ENCODE results near the gene ZNF787.

DNA sequence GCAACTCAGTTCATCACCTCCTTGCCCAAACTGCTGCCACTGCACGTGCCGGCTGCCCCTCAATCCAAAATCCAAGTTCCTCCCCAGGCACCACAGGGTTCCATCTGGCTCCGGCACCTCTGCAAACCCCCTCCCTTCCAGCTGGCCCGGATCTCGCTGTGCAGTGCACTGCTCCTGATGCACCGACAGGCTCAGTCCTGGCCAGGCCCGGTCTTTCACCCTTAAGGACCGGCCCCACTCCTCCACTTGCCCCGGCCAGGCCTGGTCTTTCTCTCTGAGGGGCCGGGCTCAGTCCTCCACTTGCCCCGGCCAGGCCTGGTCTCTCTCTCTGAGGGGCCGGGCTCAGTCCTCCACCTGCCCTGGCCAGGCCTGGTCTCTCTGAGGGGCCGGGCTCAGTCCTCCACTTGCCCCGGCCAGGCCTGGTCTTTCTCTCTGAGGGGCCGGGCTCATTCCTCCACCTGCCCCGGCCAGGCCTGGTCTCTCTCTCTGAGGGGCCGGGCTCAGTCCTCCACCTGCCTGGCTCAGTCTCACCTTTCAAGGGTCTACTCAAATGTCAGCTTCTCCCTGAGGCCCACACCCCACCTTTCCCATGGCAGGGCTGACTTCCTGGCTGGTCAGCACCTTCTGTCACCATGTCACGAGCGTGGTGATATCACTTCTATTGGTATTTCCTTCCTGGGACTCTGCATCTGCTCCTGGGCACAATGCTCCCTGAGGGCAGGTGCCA is 6.9 kb downstream of the ZNF787 start:
- TF ChIP-seq, protein P1, sequence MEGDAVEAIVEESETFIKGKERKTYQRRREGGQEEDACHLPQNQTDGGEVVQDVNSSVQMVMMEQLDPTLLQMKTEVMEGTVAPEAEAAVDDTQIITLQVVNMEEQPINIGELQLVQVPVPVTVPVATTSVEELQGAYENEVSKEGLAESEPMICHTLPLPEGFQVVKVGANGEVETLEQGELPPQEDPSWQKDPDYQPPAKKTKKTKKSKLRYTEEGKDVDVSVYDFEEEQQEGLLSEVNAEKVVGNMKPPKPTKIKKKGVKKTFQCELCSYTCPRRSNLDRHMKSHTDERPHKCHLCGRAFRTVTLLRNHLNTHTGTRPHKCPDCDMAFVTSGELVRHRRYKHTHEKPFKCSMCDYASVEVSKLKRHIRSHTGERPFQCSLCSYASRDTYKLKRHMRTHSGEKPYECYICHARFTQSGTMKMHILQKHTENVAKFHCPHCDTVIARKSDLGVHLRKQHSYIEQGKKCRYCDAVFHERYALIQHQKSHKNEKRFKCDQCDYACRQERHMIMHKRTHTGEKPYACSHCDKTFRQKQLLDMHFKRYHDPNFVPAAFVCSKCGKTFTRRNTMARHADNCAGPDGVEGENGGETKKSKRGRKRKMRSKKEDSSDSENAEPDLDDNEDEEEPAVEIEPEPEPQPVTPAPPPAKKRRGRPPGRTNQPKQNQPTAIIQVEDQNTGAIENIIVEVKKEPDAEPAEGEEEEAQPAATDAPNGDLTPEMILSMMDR (conservative IDR thresholded peaks at IDR 0.05; ENCODE audit: low read depth, low read length): no peak
- TF ChIP-seq, protein P2, sequence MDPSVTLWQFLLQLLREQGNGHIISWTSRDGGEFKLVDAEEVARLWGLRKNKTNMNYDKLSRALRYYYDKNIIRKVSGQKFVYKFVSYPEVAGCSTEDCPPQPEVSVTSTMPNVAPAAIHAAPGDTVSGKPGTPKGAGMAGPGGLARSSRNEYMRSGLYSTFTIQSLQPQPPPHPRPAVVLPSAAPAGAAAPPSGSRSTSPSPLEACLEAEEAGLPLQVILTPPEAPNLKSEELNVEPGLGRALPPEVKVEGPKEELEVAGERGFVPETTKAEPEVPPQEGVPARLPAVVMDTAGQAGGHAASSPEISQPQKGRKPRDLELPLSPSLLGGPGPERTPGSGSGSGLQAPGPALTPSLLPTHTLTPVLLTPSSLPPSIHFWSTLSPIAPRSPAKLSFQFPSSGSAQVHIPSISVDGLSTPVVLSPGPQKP (IDR thresholded peaks at IDR 0.05; ENCODE audit: borderline replicate concordance, low read depth, low read length): no peak
- TF ChIP-seq SMC3 (IDR thresholded peaks at IDR 0.05; ENCODE audit: low read depth, low read length) (no peak), RAD21 (IDR thresholded peaks at IDR 0.05; ENCODE audit: low read length) (no peak), MAFK (IDR thresholded peaks at IDR 0.05; ENCODE audit: low read depth, low read length) (no peak), MAZ (IDR thresholded peaks at IDR 0.05; ENCODE audit: borderline replicate concordance, low read depth, low read length) (no peak), CEBPB (IDR thresholded peaks at IDR 0.05; ENCODE audit: low read depth, low read length) (no peak), POLR2A (IDR thresholded peaks at IDR 0.05; ENCODE audit: low read depth, low read length) (no peak), FOS (IDR thresholded peaks at IDR 0.05; ENCODE audit: low read depth, low read length) (no peak), RCOR1 (IDR thresholded peaks at IDR 0.05; ENCODE audit: insufficient replicate concordance, low read length) (no peak), BHLHE40 (IDR thresholded peaks at IDR 0.05; ENCODE audit: low read depth, low read length) (no peak), NFE2L2 (IDR thresholded peaks at IDR 0.05; ENCODE audit: low read depth, low read length) (no peak), RFX5 (IDR thresholded peaks at IDR 0.05; ENCODE audit: low read depth, low read length) (no peak)
- TF ChIP-seq, protein P3, sequence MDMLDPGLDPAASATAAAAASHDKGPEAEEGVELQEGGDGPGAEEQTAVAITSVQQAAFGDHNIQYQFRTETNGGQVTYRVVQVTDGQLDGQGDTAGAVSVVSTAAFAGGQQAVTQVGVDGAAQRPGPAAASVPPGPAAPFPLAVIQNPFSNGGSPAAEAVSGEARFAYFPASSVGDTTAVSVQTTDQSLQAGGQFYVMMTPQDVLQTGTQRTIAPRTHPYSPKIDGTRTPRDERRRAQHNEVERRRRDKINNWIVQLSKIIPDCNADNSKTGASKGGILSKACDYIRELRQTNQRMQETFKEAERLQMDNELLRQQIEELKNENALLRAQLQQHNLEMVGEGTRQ (IDR thresholded peaks at IDR 0.05; ENCODE audit: low read depth, low read length): no peak

Data from IMR-90 (cell line).